GM12878 (cell line): ENCODE data around the gene NPHP3. TPM values are rescaled to one million over a fixed set of nuclear protein-coding genes. Genes with fewer than 3 reads are reported as not detected.

Source experiments
- ATAC-seq: fragments of 200-7000 bp; cut with Tn5 transposase; 3 replicates; pipeline ENCODE4 v1.9.1; 2020; ENCODE audit warnings: mild to moderate bottlenecking, moderate library complexity
- BruUV-seq: library from RNA; stranded (reverse); fragments of 400-500 nt; replicated peaks from 2 replicates; lab custom pipeline; 2021; lab: Mats Ljungman, UMichigan
- CTCF ChIA-PET: fragments of 300-600 bp; sonication (Branson Sonifier 250); formaldehyde crosslinking; extraction: SDS; loops from one replicate; lab custom pipeline; 2021; ENCODE audit warnings: inconsistent platforms; lab: Yijun Ruan, JAX
- POLR2A ChIA-PET: fragments of 350-600 bp; formaldehyde crosslinking; extraction: SDS; loops from one replicate; lab custom pipeline; 2021; ENCODE audit warnings: inconsistent platforms; lab: Charles Lee
- RAD21 ChIA-PET: fragments of 300-600 bp; sonication (Branson Sonifier 250); formaldehyde crosslinking; loops from one replicate; lab custom pipeline; 2023; ENCODE audit warnings: antibody characterized with exemption; ENCODE audit not compliant: unreplicated experiment; lab: Charles Lee
- SMC1A ChIA-PET: fragments of 300-600 bp; sonication (Branson Sonifier 250); formaldehyde crosslinking; loops from one replicate; lab custom pipeline; 2023; ENCODE audit not compliant: unreplicated experiment, uncharacterized antibody; lab: Charles Lee
- DNase-seq: peaks from one replicate; pipeline ENCODE4 v3.0.0-alpha.2; 2011; ENCODE audit warnings: low read depth, low spot score
- FAIRE-seq: peaks from 3 replicates; lab custom pipeline; 2011; peaks lifted over from hg19 to GRCh38; lab: Jason Lieb, UNC
- H2AFZ ChIP-seq: 2 replicates; pipeline ENCODE4 v1.6.0; 2011; ENCODE audit warnings: low read depth, low read length, control low read depth; ENCODE audit not compliant: control insufficient read depth
- H3K27ac ChIP-seq: 2 replicates; pipeline ENCODE4 v1.5.1; 2011; ENCODE audit warnings: control low read depth; ENCODE audit not compliant: control insufficient read depth, insufficient read depth
- H3K27me3 ChIP-seq, 2 experiments: replicated peaks in 1 of 2; 2 replicates each; pipeline versions ENCODE4 v1.6.0 to v1.6.1; 2011; ENCODE audit warnings: low read length in 1 of 2; ENCODE audit not compliant: control insufficient read depth in 2 of 2, insufficient read depth in 2 of 2
- H3K36me3 ChIP-seq, 2 experiments: 2 replicates each; pipeline ENCODE4 v1.5.1; 2011; ENCODE audit warnings: low read length in 1 of 2; ENCODE audit not compliant: control insufficient read depth in 2 of 2, insufficient read depth in 2 of 2
- H3K4me1 ChIP-seq: 2 replicates; pipeline ENCODE4 v1.6.1; 2011; ENCODE audit warnings: mild to moderate bottlenecking, low read length, moderate library complexity, mixed read lengths; ENCODE audit not compliant: control insufficient read depth, insufficient read depth
- H3K4me2 ChIP-seq: 2 replicates; pipeline ENCODE4 v1.6.0; 2011; ENCODE audit warnings: control low read depth; ENCODE audit not compliant: control insufficient read depth, insufficient read depth
- H3K4me3 ChIP-seq: fragments of 200-600 bp; sonication (generic); 2 replicates; pipeline ENCODE4 v1.5.1; 2016
- H3K79me2 ChIP-seq: 2 replicates; pipeline ENCODE4 v1.6.0; 2011; ENCODE audit warnings: low read length; ENCODE audit not compliant: control insufficient read depth, insufficient read depth
- H3K9ac ChIP-seq: 2 replicates; pipeline ENCODE4 v1.8.0; 2011; ENCODE audit warnings: low read length, control low read depth, mixed read lengths; ENCODE audit not compliant: control insufficient read depth, insufficient read depth
- H3K9me3 ChIP-seq: replicated peaks from 3 replicates; pipeline ENCODE4 v1.5.1; 2011; ENCODE audit warnings: mild to moderate bottlenecking, low read length; ENCODE audit not compliant: control insufficient read depth, insufficient read depth
- H4K20me1 ChIP-seq: 2 replicates; pipeline ENCODE4 v1.6.0; 2011; ENCODE audit not compliant: control insufficient read depth, insufficient read depth
- CHD4 ChIP-seq: fragments of 200-600 bp; sonication (generic); IDR thresholded peaks from 2 replicates; pipeline ENCODE4 v1.6.1; 2016; ENCODE audit warnings: mild to moderate bottlenecking
- EGR1 ChIP-seq, 2 experiments: IDR thresholded peaks; 1 replicate in 1 of 2; 2 replicates in 1 of 2; pipeline ENCODE4 v1.6.1; 2011 to 2012; ENCODE audit warnings: low read depth in 2 of 2, low read length in 2 of 2, borderline replicate concordance in 1 of 2, mild to moderate bottlenecking in 1 of 2, moderate library complexity in 1 of 2
- EP300 ChIP-seq, 2 experiments: fragments of 150-350 bp in 1 of 2; IDR thresholded peaks; 2 replicates each; pipeline ENCODE4 v1.6.1; 2011 to 2012; ENCODE audit warnings: low read depth in 2 of 2, low read length in 2 of 2, borderline replicate concordance in 1 of 2, improper control_type of control experiment in 1 of 2, inconsistent platforms in 1 of 2; ENCODE audit not compliant: control insufficient read depth in 1 of 2
- KAT2A ChIP-seq: conservative IDR thresholded peaks from 2 replicates; pipeline ENCODE4 v1.6.1; 2011; ENCODE audit warnings: low read depth, low read length; ENCODE audit not compliant: control insufficient read depth
- LARP7 ChIP-seq: fragments of 450-650 bp; IDR thresholded peaks from 2 replicates; pipeline ENCODE4 v1.6.1; 2017; ENCODE audit warnings: mild to moderate bottlenecking
- MEF2B ChIP-seq: fragments of 450-650 bp; IDR thresholded peaks from 2 replicates; pipeline ENCODE4 v1.6.1; 2018; ENCODE audit warnings: mild to moderate bottlenecking, moderate library complexity; ENCODE audit not compliant: partially characterized antibody, poor library complexity, severe bottlenecking
- NR2C2 ChIP-seq: IDR thresholded peaks from 2 replicates; pipeline ENCODE4 v1.6.1; 2011; ENCODE audit warnings: borderline replicate concordance, low read depth; ENCODE audit not compliant: control insufficient read depth, insufficient read length
- RAD21 ChIP-seq: IDR thresholded peaks from 2 replicates; pipeline ENCODE4 v1.6.1; 2011; ENCODE audit warnings: mild to moderate bottlenecking, low read depth, low read length, moderate library complexity; ENCODE audit not compliant: insufficient read depth
- RELA ChIP-seq: fragments of 450-650 bp; IDR thresholded peaks from 2 replicates; pipeline ENCODE4 v1.8.0; 2014; ENCODE audit warnings: borderline replicate concordance; ENCODE audit not compliant: partially characterized antibody
- WGBS: methylation state at CpG from one replicate; pipeline ENCODE4 v1.1.6; 2016; ENCODE audit warnings: low lambda C conversion rate; ENCODE audit not compliant: insufficient replicate concordance, insufficient coverage; ENCODE audit errors: missing lambda C conversion rate; 5-methylcytosine and 5-hydroxymethylcytosine counted together
- in situ Hi-C: fragments of 300-500 bp; cut with MboI; formaldehyde crosslinking; loops from 9 replicates; pipeline ENCODE4 v1.14.3; 2018; ENCODE audit warnings: mixed read lengths
- intact Hi-C: fragments of 100-400 bp; cut with micrococcal nuclease; formaldehyde crosslinking; loops from one replicate; pipeline ENCODE4 v1.14.2; 2022; ENCODE audit not compliant: unreplicated experiment
- polyA plus RNA-seq, 11 experiments: library from polyadenylated mRNA; depleted of rRNA in 4 of 11; unstranded in 6 of 11; stranded (reverse) in 5 of 11; fragments of >200 nt; fragmentation: Nextera tagmentation in 4 of 11; fragmentation: Illumina TruSeq in 1 of 11; extraction: Ambion mirVana in 4 of 11; extraction: Trizol in 1 of 11; gene quantifications; 1 replicate in 1 of 11; 2 replicates in 10 of 11; pipeline versions ENCODE4 v1.2.1 to v1.2.3, GENCODE V29; 2011 to 2016; ENCODE audit warnings: inconsistent platforms in 2 of 11, missing spikeins in 2 of 11, low read depth in 1 of 11
- total RNA-seq, 4 experiments: library from RNA; depleted of rRNA in 3 of 4; stranded (reverse); fragments of >200 nt in 3 of 4; fragmentation: Illumina TruSeq in 1 of 4; extraction: Trizol in 1 of 4; gene quantifications; 2 replicates each; pipeline versions ENCODE4 v1.2.1 to v1.2.3, GENCODE V29; 2013 to 2021
- TF ChIP-seq, protein P1 (sequence below): fragments of 150-350 bp; IDR thresholded peaks from 2 replicates; pipeline ENCODE4 v1.6.1; 2016; ENCODE audit warnings: low read depth, low read length

Gene NPHP3
- total and polyA plus RNA-seq, 10 of the 15 experiments (the other 5 are each of a cell fraction or from before 2014, with no cell fraction given), result 0.84 to 11.7 (median 2.9) TPM

DNA sequence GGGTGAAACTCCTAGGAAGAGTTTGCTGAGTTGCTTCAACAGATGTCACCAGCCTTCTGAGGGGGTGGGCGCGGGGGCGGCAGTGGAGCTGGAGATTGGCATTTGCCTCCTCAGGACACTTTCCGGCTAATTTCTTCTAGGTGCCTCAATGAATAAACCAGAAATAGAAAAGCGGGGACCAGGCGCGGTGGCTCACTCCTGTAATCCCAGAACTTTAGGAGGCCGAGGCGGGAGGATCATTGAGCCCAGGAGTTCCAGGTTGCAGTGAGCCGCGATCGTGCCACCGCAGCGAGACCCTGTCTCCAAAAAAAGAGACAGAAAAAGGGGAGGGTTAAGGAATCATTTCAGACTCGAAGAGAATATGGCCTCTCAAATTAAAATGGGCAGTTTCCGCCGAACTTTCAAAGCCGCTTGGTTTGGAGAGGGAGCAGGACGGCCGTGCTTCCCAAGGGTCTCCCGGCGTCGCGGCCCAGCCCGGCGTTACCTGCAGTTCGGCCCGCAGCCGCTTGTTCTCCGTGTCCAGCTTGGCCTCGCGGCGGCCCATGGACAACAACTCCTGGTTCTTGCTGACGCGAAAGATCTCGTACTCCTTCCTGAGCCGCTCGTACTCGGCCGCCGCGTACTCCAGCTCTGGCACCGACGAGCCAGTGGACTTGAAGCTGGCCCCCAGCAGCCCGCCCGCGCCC is 587 bp downstream of the NPHP3 start (continued):
- TF ChIP-seq RAD21, result no peak
- TF ChIP-seq, protein P1, sequence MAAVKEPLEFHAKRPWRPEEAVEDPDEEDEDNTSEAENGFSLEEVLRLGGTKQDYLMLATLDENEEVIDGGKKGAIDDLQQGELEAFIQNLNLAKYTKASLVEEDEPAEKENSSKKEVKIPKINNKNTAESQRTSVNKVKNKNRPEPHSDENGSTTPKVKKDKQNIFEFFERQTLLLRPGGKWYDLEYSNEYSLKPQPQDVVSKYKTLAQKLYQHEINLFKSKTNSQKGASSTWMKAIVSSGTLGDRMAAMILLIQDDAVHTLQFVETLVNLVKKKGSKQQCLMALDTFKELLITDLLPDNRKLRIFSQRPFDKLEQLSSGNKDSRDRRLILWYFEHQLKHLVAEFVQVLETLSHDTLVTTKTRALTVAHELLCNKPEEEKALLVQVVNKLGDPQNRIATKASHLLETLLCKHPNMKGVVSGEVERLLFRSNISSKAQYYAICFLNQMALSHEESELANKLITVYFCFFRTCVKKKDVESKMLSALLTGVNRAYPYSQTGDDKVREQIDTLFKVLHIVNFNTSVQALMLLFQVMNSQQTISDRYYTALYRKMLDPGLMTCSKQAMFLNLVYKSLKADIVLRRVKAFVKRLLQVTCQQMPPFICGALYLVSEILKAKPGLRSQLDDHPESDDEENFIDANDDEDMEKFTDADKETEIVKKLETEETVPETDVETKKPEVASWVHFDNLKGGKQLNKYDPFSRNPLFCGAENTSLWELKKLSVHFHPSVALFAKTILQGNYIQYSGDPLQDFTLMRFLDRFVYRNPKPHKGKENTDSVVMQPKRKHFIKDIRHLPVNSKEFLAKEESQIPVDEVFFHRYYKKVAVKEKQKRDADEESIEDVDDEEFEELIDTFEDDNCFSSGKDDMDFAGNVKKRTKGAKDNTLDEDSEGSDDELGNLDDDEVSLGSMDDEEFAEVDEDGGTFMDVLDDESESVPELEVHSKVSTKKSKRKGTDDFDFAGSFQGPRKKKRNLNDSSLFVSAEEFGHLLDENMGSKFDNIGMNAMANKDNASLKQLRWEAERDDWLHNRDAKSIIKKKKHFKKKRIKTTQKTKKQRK, result no peak
- no peak for TF ChIP-seq RELA
- TF ChIP-seq EGR1 (IDR thresholded peaks at IDR 0.05; ENCODE audit: borderline replicate concordance in 1 of 2, low read depth in 2 of 2, low read length in 2 of 2), result no peak; a peak in 1 of 3 replicates
- TF ChIP-seq LARP7, result peak; percentile 82; the same call in 1 of the 2 replicates
- TF ChIP-seq MEF2B, result no peak

DNA sequence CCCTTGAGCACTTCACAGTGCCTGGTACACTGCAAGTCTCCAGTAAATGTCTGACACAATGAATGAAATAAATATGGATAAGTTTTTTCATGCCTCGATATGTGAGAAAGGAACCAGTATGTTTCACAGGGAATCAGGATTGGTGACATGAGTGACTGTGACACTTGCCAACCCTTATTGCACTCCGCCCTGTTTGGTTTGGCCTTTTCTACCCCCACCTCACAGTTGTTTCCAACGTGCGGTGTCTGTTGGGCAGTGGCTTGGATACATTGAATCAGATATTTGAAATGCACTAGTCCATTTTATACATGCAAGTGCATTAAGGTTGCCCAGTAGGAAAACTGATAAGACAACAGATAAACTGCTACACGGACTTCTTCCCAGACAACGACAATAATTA is 2.0 kb downstream of the NPHP3 start:
- ATAC-seq (no peak), FAIRE-seq (no peak), DNase-seq (no peak)
- TF ChIP-seq KAT2A (no peak), EP300 (IDR thresholded peaks at IDR 0.05; ENCODE audit: borderline replicate concordance in 1 of 2, control insufficient read depth in 1 of 2, low read depth in 2 of 2, low read length in 2 of 2) (no peak), EGR1 (IDR thresholded peaks at IDR 0.05; ENCODE audit: borderline replicate concordance in 1 of 2, low read depth in 2 of 2, low read length in 2 of 2) (no peak), NR2C2 (no peak), CHD4 (no peak)
- H4K20me1 ChIP-seq, result no peaks in the 10 kb centered on the region
- ChIA-PET RAD21 (no interaction called here), POLR2A (no interaction called here), SMC1A (interaction anchor here (0.6 kb wide), 1 partner anchor 254 kb away, joined by 3 read pairs; no protein-coding TSS in a partner anchor), CTCF (no interaction called here)
- H3K4me1 ChIP-seq, result no peaks in the 10 kb centered on the region
- BruUV-seq, result no TSS peak
- H3K27me3 ChIP-seq, result no peaks in the 10 kb centered on the region
- no peak overlapping the region for H3K9ac ChIP-seq
- H3K36me3 ChIP-seq, result peaks cover 0 to 3% of the 10 kb centered on the region in 2 experiments; a peak in 1 of 4 replicates
- no peak overlapping the region for H3K4me2 ChIP-seq
- no peaks in the 10 kb centered on the region for H3K9me3 ChIP-seq
- intact Hi-C loops (loop anchor here (5.0 to 10.0 kb wide), 4 partner anchors 575 to 1767 kb away; partner anchors contain the start of genes ANAPC13, CDV3 and CEP63), in situ Hi-C loops (no loop called here)
- H3K79me2 ChIP-seq, result peaks cover 3% of the 10 kb centered on the region
- no peak overlapping the region for H3K4me3 ChIP-seq
- 98% methylated on average over 6 of the region's 6 CpGs for WGBS
- no peak overlapping the region for H3K27ac ChIP-seq
- no peak overlapping the region for H2AFZ ChIP-seq
